ENCODE measurements around the gene NVL.
"Not testable (repeated sequence)": the region's sequence is repeated elsewhere in the genome, so short reads cannot be mapped to it uniquely, and the experiment has no call there.

GRCh38 chr1:224311503-224311902, 18.5 kb downstream of the NVL start:
- not testable (repeated sequence) for TF ChIP-seq CTCF (IDR thresholded peaks at IDR 0.05; ENCODE audit: low read length); EZH2 (optimal IDR thresholded peaks at IDR 0.05; ENCODE audit: low read depth, low read length); EZH2phosphoT487 (IDR thresholded peaks at IDR 0.05; ENCODE audit: low read length)
